22Rv1 (cell line): ENCODE results near the gene AGAP1.

Experiments used
- CTCF ChIP-seq: fragments of 450-650 bp; IDR thresholded peaks from 2 replicates; pipeline ENCODE4 v1.5.1; 2017; ENCODE audit warnings: mild to moderate bottlenecking
- ZFX ChIP-seq: fragments of 450-650 bp; IDR thresholded peaks from 2 replicates; pipeline ENCODE4 v1.6.1; 2017; ENCODE audit warnings: antibody characterized with exemption, borderline replicate concordance

- TF ChIP-seq CTCF (no peak), ZFX (no peak)
Observed at GRCh38 chr2:236172255-236173035, 678.6 kb downstream of the AGAP1 start.
